IPS-18c (cell line): ENCODE data around the gene PCP4L1.

ENCODE experiments used
- H3K4me3 ChIP-seq: 2 replicates; pipeline ENCODE4 v1.7.0; 2013; ENCODE audit warnings: low read depth, mild to moderate bottlenecking, low read length, moderate library complexity; ENCODE audit not compliant: insufficient read depth
- H3K9me3 ChIP-seq: one replicate; pipeline ENCODE4 v1.6.1; 2013; ENCODE audit warnings: mild to moderate bottlenecking, low read length, moderate library complexity; ENCODE audit not compliant: control insufficient read depth, insufficient read depth

Gene PCP4L1

DNA sequence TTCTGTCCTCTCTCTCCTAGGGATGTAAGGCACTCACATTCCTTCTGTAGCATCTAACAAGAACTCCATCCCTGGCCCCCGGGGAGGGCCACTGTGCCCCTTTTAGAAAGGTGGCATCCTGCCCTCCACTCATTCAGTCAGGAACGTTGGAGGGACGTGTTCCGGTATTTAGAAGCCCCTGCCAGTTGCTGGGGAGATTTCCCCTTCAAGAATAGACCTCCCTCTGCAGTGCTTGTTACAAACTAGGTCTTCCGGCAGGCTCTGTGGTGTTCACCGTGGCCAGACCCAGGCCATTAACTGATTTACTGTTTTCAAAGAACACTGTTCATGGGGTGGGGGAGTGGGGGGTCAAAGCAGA is 779 bp downstream of the PCP4L1 start:
- peaks cover 9% of the 10 kb centered on the region for H3K9me3 ChIP-seq
- H3K4me3 ChIP-seq, result peak overlapping the region; percentile 75; the same call in 1 of the 2 replicates

DNA sequence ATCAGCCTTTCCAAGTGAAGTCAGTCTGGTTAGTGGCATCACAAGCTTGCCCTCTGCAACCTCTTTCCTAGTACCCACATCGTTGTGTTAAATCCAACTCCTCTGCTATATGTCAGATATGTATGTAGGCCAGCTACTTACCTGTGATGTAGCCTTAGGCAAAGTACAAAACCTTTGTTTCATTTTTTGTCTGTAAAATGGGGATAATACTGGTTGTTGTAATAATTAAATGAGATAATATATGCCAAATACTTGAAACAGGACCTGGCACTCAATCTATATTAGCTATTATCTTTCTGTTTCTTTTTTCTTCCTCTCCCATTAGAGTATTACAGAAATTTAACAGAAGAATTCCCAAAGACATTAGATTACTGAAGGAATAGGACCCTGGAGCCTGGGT is 1.2 kb downstream of the PCP4L1 start:
- no peak overlapping the region for H3K4me3 ChIP-seq
- peaks cover 9% of the 10 kb centered on the region for H3K9me3 ChIP-seq

DNA sequence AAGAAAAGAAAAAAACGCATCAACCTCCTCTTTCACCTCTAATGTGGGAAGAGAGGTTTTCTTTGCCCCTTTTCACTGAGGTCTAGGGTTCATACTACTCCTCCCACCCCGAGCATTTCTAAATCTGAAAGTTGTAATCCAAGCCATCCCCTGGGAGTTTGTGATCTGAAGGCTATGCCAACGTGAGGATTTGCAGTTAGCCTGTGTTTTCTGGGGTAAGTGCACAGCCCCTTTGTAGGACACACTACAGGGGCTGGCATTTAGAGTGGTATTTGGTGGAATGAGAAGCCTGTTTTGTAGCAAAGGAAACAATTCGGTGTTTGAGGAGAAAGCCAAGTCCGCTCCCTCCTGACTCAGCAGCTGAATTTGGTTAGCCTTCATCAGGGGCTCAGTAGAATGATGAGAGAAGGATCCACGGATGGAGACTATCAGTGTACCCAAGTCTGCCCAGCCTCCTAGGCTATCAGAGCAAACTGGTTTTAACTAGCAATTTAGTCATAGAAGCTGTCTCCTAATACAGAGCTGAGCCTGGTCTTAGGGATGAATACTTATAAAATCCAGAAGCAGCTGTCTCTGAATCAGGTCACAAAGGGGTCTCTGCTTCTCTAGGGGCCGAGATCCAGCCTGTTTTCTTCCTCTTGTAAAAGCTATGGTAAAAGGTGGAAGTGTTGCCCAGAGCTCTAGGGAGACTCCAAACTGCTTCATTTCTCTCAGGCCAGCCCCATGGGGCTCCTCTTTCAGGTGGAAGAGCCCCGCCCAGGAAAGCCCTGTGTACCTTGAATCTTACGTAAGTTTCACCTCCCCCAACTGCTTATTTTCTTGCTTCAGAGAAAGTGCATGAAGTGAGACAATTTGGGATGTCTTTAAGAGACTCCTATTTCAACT is 2.1 kb downstream of the PCP4L1 start:
- Histone ChIP-seq H3K4me3 (no peak overlapping the region; the same call in 1 of the 2 replicates), H3K9me3 (peaks cover 9% of the 10 kb centered on the region)

DNA sequence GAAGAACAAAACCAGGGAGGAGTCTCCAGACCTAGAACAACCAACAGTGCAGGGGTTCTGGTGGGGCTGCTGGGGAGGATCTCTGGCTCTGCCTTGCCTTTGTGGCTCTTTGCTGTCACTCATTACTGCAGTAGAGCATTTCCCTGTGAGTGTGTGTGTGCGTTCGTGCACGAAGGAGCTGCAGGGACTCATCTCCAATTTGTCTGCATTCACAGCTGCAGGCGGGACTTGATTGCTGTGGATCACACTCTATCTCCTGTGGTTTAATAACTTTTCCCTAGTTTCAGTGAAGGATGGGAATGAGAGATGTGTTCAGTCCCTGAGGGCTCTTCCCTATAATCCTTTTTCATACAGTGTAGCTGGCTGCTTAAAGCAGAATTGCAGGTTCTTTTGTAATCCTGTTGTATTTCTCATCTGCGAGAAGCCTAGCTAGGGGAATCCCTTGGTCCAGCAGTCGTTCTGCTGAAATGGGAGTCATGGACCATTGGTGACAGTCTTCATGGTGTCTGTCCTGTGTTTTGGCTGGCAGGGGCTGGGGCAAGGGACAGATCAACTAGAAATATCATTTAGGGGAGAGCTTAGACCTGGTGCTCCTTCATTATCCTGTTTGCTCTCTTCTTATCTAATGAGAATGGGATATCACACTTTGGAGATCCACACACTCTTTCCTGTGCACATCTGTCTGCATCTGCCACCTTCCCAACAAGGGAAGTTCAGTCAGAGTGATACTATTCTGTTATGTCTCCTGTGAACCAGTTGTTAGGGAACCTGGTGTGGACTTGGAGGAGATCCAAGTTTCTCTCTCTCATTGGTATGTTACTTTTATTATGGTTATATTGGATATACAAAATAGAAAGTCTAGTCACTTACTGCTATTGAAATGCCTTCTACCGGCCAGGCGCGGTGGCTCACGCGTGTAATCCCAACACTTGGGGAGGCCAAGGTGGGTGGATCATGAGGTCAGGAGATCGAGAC is 3.0 kb downstream of the PCP4L1 start:
- no peak overlapping the region; the same call in 1 of the 2 replicates for H3K4me3 ChIP-seq
- H3K9me3 ChIP-seq, result peaks cover 7% of the 10 kb centered on the region

DNA sequence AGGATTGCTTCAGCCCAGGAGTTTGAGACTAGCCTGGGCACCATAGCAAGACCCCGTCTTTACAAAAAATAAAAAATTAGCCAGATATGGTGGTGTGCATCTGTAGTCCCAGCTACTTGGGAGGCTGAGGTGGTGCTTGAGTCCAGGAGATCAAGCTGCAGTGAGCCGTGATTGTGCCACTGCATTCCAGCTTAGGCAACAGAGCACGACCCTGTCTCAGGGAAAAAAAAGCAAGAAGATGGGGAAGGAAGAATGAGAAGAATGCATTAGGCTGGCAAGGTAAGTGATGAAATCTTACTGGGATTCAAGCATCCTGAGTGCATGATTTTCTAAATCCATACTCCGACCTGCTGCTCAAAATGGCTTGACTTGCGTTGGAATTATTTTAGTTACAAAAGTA is 6.8 kb downstream of the PCP4L1 start:
- peaks cover 2% of the 10 kb centered on the region for H3K9me3 ChIP-seq
- no peak overlapping the region for H3K4me3 ChIP-seq

DNA sequence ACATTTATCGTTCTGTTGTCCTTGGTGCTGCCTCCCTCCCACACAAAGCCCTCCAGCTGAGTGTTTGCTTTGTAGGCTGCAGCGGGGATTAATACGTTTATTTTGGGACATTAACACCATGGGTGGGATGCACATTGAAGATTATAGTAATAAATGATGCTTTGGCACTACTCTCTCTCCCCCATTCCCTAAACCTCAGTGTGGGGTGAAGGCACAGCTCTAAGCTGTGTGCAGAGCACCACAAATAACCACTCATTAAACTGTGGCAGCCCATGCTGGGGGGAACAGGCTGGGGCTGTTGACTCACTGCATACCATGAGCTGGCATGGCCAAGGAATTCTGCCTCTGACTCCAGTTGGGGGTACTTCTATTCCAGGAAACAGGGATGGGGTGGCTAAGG is 7.7 kb downstream of the PCP4L1 start:
- Histone ChIP-seq H3K4me3 (no peak overlapping the region), H3K9me3 (peaks cover under 1% of the 10 kb centered on the region)

DNA sequence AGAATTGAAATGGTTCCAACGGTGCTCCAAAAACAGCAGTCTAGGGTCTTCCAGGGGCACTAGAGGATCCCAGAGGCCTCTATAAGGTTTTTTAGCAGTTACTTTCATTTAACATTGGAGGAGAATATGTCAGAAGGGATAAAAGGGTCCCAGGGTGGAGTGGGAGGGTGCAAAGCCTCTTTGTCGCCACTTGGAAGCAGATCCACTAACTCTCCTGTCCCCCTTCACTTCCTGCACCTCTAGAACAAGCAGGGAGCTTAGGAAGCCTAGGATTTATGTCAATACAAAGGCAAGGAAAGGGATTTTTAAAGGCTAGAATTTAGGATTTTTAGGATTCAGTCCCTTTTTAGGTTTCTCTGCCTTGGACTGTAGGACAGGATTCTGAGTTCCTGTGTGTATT is 8.3 kb downstream of the PCP4L1 start:
- Histone ChIP-seq H3K9me3 (no peaks in the 10 kb centered on the region), H3K4me3 (no peak overlapping the region)

DNA sequence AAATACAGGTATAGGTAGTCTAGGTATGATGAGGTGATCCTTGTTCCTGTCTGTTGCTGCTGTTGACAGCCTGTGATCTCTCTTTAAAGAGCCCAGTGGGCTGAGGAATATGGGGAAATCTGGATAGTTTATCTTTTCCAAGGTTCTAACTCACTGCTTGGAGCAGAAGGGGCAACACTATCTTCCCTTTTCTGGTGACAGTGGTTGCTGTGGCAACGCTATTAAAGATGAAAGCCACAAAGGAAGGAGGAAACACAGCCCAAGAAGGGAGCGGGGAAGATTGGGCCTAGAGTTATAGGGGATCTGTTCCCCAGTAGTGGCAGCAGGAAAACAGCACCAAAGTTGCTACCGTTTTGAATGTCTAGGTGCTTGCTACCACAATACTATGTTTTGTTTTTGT is 8.8 kb downstream of the PCP4L1 start:
- no peaks in the 10 kb centered on the region for H3K9me3 ChIP-seq
- H3K4me3 ChIP-seq, result no peak overlapping the region

DNA sequence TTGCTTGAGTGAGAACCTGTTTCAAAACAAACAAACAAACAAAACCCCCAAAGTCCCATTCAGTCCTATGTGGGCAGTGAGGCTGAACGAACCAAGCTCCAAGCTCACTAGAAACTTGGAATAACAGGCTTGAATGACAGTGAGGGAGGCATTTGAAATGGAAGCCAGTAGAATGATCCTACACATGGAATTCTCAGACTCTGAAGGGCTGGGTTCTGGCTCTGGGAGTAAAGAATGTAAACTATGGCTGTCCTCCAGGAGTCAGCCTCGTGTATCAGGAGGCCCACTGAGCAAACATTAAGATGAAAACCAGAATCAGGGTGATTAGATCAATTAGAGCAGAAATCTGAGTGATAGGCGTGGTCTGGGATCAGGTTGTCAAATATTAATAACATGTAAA is 14.9 kb downstream of the PCP4L1 start:
- no peak overlapping the region for H3K4me3 ChIP-seq
- H3K9me3 ChIP-seq, result no peaks in the 10 kb centered on the region

DNA sequence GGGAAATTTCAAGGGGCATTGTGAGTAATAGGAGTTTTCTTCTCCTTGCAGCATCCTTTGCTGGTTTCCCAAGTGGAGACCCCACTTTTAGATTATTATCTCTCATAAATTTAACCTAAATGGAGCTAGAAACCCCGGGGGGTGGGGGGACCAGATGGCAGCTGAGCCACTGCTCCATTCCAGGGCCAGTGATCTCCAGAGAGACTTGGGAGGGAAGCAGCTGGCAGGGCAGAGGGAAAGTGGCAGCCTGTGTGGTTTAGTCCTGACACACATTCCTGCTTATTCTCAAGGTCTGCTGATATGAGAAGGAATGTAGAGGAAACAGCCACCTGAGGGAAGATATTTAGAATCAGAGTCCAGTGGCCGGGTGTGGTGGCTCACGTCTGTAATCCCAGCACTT is 16.3 kb downstream of the PCP4L1 start:
- no peak overlapping the region for H3K4me3 ChIP-seq
- no peaks in the 10 kb centered on the region for H3K9me3 ChIP-seq

DNA sequence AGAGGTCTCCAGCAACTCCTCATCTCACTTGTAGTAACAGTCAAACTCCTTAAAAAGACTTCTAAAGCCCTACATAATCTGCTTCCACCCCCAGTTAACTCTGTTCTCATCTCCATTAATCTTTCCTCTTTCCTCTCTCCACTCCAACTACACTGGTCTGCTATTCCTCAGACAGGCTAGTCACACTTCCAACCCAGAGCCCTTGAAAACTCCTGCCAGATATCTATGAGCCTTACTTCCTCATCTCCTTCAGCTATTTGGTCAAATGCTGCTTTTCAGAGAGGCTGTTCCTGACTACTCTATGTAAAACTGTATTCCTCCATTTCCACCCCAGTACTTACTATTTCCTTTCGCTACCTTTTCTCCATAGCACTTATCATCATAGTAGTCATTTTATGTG is 24.4 kb downstream of the PCP4L1 start:
- H3K4me3 ChIP-seq, result no peak overlapping the region
- no peaks in the 10 kb centered on the region for H3K9me3 ChIP-seq

DNA sequence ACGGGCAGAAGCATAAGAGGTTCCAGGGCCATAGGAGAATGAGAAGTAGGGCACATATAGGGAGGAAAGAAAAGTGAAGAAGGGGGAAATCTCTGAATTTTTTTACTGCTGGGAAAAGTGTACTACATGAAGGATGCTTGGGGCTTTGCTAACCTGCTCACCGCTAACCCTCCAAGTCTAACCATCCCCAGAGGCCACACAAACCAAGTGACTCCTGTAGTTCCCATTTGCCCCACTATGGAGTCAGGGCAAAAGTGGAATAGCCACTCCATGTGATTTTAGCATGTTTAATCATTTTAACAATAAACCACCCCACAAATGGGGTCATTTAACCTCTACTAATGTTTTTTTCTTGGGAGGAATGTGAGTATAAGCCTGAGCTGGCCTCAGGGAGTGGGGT is 26.6 kb downstream of the PCP4L1 start:
- H3K4me3 ChIP-seq, result no peak overlapping the region
- H3K9me3 ChIP-seq, result peaks cover 2% of the 10 kb centered on the region

DNA sequence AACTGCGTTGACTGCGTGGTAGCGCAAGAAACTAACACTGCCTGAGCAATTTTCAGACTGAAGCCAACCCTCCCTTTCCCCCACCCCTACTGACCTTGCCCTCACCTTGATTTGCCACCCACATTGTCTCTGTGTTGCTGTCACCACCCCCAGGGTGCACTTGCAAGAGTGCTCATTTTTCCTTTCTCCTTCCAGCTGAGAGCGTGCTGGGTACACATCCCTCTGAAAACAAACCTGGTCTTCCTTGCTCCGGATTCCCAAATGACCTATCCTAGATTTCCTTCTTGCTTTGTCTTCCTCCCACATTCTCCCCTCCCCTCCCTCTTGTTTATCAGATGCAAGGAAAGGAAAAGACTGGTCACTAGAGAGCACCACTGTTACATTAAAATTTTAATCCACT is 27.0 kb downstream of the PCP4L1 start:
- Histone ChIP-seq H3K9me3 (peaks cover 2% of the 10 kb centered on the region), H3K4me3 (no peak overlapping the region)

DNA sequence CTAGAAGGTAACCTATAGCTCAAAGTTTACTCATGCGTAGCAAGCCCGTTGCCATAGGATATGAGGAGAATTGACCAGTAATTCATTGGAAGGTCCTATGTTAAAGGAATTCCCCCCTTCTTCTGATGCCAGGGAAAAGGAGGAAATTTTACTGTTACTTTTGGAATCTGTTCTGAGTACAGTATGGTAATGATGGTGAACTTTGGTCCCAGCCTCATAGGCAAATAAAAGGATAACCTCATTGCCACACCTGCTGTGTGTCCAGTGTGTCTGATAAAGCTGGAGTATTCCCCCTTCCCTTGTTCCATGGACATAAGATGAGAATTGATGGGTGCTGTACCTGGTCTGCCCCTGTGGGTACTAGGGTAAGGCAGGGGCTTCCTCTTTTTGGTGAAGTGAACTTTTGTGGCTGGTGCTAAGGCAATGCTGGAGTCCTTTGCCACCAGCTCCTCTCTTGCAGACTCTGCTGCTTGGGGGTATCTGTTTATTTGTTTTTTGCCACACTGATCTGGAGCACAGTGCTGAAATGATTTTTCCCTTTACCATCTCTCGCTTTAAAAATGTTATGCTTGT is 29.0 kb downstream of the PCP4L1 start:
- Histone ChIP-seq H3K9me3 (peaks cover 2% of the 10 kb centered on the region), H3K4me3 (no peak overlapping the region)

DNA sequence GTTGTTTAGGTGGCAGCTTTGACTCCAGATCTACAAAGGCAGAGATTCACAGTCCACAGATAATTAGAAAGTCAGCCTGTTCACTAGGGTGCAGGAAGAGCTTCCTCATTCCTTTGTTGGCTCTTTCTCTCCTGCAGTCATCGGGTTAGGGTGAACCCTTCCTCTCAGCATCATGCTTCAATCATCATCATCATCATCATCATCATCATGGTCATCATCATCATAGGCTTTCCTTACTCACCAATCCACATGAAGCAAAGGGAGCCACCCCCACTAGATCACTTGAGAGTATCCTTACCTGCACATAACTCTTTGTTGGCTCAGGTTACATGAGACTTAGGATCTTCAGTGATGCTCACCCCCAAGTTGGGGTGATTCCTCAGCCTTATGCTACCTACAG is 32.2 kb downstream of the PCP4L1 start:
- Histone ChIP-seq H3K4me3 (no peak overlapping the region), H3K9me3 (peaks cover 2% of the 10 kb centered on the region)

DNA sequence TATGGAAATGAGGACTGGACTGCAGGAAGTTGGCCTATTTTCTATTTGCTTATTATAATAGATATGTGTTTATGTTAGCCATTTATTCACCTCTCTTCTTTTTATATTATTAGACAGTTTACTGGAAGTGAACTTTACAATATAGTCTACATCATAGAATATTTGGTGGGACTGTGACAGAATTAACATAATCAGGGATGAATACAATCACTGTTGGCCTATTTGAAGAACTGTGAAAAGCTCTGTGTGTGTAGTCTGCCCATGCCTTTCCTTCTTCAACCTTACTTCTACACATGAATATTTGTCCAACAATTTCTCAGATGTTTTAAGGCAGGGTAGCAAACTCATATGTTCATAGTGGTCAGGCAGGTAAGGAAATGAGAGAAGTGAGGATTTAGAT is 38.9 kb downstream of the PCP4L1 start:
- no peaks in the 10 kb centered on the region for H3K9me3 ChIP-seq
- no peak overlapping the region for H3K4me3 ChIP-seq

DNA sequence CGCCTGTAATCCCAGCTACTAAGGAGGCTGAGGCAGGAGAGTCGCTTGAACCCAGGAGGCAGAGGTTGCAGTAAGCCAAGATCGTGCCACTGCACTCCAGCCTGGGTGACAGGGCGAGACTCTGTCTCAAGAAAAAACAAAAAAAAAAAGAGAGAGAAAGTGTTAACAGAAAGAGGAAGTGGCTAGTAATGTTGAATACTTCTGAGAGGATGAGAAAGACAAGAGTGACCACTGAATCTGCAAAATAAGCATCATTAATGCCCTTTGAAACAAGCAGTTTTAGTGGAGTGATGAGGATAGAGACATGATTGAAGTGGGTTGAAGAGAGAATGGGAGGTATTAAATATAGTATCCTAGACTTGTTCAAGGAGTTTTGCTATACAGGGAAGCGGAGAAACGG is 39.6 kb downstream of the PCP4L1 start:
- H3K4me3 ChIP-seq, result no peak overlapping the region
- H3K9me3 ChIP-seq, result no peaks in the 10 kb centered on the region

DNA sequence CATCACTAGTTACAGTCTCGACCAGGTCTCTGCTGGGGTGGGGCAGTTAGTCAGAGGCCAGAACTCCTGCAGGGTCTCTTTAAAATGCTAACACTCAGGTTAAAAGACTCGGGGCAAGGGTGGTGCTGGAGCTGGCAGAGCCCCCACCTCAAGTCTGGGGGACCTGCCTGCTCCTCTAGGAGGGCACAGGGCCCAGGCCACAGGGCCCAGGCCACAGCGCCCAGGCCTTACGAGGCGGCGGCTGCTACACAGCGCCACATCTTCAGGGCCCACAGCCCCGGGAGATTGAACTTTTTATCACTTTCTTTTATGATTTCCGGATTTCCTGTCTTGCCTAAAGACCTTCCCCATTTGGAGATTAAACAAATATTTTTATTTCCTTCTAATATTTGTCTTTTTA is 40.8 kb downstream of the PCP4L1 start:
- Histone ChIP-seq H3K4me3 (no peak overlapping the region), H3K9me3 (no peaks in the 10 kb centered on the region)
